DMS 273 treated with DMSO at 0.1 percent for 48 hours (cell line): Measurements from ENCODE around the gene SERPINA6.
"Not testable (repeated sequence)": the region's sequence is repeated elsewhere in the genome, so short reads cannot be mapped to it uniquely, and the experiment has no call there.

Experiments
- DNase-seq: peaks from one replicate; lab custom pipeline; 2025; lab: John Stamatoyannopoulos, UW

The SERPINA6 gene

GRCh38 chr14:94291906-94292525, 31.1 kb downstream of the SERPINA6 start:
- DNase-seq: no peak

GRCh38 chr14:94291159-94291905, 31.8 kb downstream of the SERPINA6 start:
- DNase-seq: no peak

GRCh38 chr14:94290197-94290596, 32.9 kb downstream of the SERPINA6 start:
- no peak for DNase-seq

- no peak for DNase-seq
These were observed 34.3 kb downstream of the SERPINA6 start for GRCh38 chr14:94288610-94289465.

- no peak for DNase-seq
These were observed 38.0 kb downstream of the SERPINA6 start for GRCh38 chr14:94285158-94285557.

- no peak for DNase-seq
These were observed 38.9 kb downstream of the SERPINA6 start for GRCh38 chr14:94284221-94284620.

- DNase-seq: no peak
These were observed 40.0 kb downstream of the SERPINA6 start for GRCh38 chr14:94282991-94283723.

GRCh38 chr14:94278731-94279130, 44.4 kb downstream of the SERPINA6 start:
- no peak for DNase-seq

- DNase-seq: not testable (repeated sequence)
These were observed 46.1 kb downstream of the SERPINA6 start for GRCh38 chr14:94276898-94277561.

GRCh38 chr14:94269156-94269555, 54.0 kb downstream of the SERPINA6 start:
- no peak for DNase-seq

GRCh38 chr14:94268582-94268981, 54.6 kb downstream of the SERPINA6 start:
- DNase-seq: not testable (repeated sequence)

GRCh38 chr14:94267352-94267751, 55.8 kb downstream of the SERPINA6 start:
- DNase-seq: no peak

GRCh38 chr14:94264195-94264594, 58.9 kb downstream of the SERPINA6 start:
- DNase-seq: not testable (repeated sequence)
